GM21447 (cell line): ENCODE data around the gene TPT1.
"Not testable (repeated sequence)": the region's sequence is repeated elsewhere in the genome, so short reads cannot be mapped to it uniquely, and the experiment has no call there.

ENCODE experiments used
- ATAC-seq: cut with Tn5 transposase; IDR thresholded peaks from one replicate; pipeline ENCODE4 v1.9.1; 2021; ENCODE audit not compliant: unreplicated experiment

Gene TPT1

GRCh38 chr13:45341034-45341798, at the start of gene TPT1:
TPT1 (minus strand) TSS chr13:45341183; CDS start chr13:45341069, 114 bp downstream.
- peak; percentile 83 for ATAC-seq

GRCh38 chr13:45390348-45390747, 49.4 kb upstream of the TPT1 start:
- not testable (repeated sequence) for ATAC-seq

- no peak for ATAC-seq
These were observed 47.7 kb upstream of the TPT1 start for GRCh38 chr13:45388664-45389063.

- ATAC-seq = not testable (repeated sequence)
These were observed 46.1 kb upstream of the TPT1 start for GRCh38 chr13:45386892-45387575.

GRCh38 chr13:45385907-45386553, 45.0 kb upstream of the TPT1 start:
- no peak for ATAC-seq

GRCh38 chr13:45385320-45385719, 44.3 kb upstream of the TPT1 start:
- no peak for ATAC-seq

- ATAC-seq = no peak
These were observed 43.6 kb upstream of the TPT1 start for GRCh38 chr13:45384474-45385174.

- ATAC-seq = not testable (repeated sequence)
These were observed 41.8 kb upstream of the TPT1 start for GRCh38 chr13:45382739-45383138.

- ATAC-seq = no peak
These were observed 40.2 kb upstream of the TPT1 start for GRCh38 chr13:45381196-45381595.

- ATAC-seq = not testable (repeated sequence)
These were observed 39.7 kb upstream of the TPT1 start for GRCh38 chr13:45380708-45381107.

- not testable (repeated sequence) for ATAC-seq
These were observed 38.5 kb upstream of the TPT1 start for GRCh38 chr13:45379516-45379915.

- not testable (repeated sequence) for ATAC-seq
These were observed 37.8 kb upstream of the TPT1 start for GRCh38 chr13:45378786-45379185.

GRCh38 chr13:45377314-45377713, 36.3 kb upstream of the TPT1 start:
- not testable (repeated sequence) for ATAC-seq

- not testable (repeated sequence) for ATAC-seq
These were observed 35.7 kb upstream of the TPT1 start for GRCh38 chr13:45376651-45377050.

GRCh38 chr13:45374917-45375316, 33.9 kb upstream of the TPT1 start:
- no peak for ATAC-seq

- no peak for ATAC-seq
These were observed 32.2 kb upstream of the TPT1 start for GRCh38 chr13:45373162-45373547.

GRCh38 chr13:45372189-45373161, 31.5 kb upstream of the TPT1 start:
- ATAC-seq = no peak

- ATAC-seq = no peak
These were observed 30.0 kb upstream of the TPT1 start for GRCh38 chr13:45370922-45371406.

- ATAC-seq = no peak
These were observed 28.1 kb upstream of the TPT1 start for GRCh38 chr13:45369116-45369515.

- no peak for ATAC-seq
These were observed 27.6 kb upstream of the TPT1 start for GRCh38 chr13:45368571-45368970.
